Mononuclear cell (primary cell): Measurements from ENCODE around the gene RAB4B. TPM values are rescaled to one million over a fixed set of nuclear protein-coding genes. Genes with fewer than 3 reads are reported as not detected.

ENCODE experiments used
- H3K27me3 ChIP-seq: 2 replicates; pipeline ENCODE4 v1.6.0; 2011; ENCODE audit warnings: low read length, control low read depth; ENCODE audit not compliant: insufficient read depth
- H3K4me1 ChIP-seq: 2 replicates; pipeline ENCODE4 v1.5.1; 2011; ENCODE audit warnings: mild to moderate bottlenecking, low read length, control low read depth; ENCODE audit not compliant: insufficient read depth
- H3K4me3 ChIP-seq: 2 replicates; pipeline ENCODE4 v1.5.1; 2011; ENCODE audit warnings: mild to moderate bottlenecking, low read length, moderate library complexity
- H3K9me3 ChIP-seq: 2 replicates; pipeline ENCODE4 v1.5.1; 2011; ENCODE audit warnings: low read depth, mild to moderate bottlenecking, control low read depth, low read length
- total RNA-seq: library from RNA; depleted of rRNA; stranded (reverse); fragments of >200 nt; gene quantifications from one replicate; pipeline ENCODE4 v1.2.3, GENCODE V29; 2012

RAB4B gene
- total RNA-seq, 1 donor, result 9.6 TPM

GRCh38 chr19:40743926-40744325 is 34.1 kb upstream of the RAB4B start:
- no peaks in the 10 kb centered on the region for H3K27me3 ChIP-seq
- H3K4me1 ChIP-seq, result peaks cover 14% of the 10 kb centered on the region
- no peaks in the 10 kb centered on the region for H3K9me3 ChIP-seq
- no peak overlapping the region for H3K4me3 ChIP-seq

- Histone ChIP-seq H3K9me3 (no peaks in the 10 kb centered on the region), H3K4me3 (no peak overlapping the region), H3K4me1 (peaks cover 22% of the 10 kb centered on the region), H3K27me3 (no peaks in the 10 kb centered on the region)
These were observed 33.3 kb upstream of the RAB4B start for GRCh38 chr19:40744554-40745401.

- no peaks in the 10 kb centered on the region for H3K27me3 ChIP-seq
- no peak overlapping the region for H3K4me3 ChIP-seq
- no peaks in the 10 kb centered on the region for H3K9me3 ChIP-seq
These were observed 32.7 kb upstream of the RAB4B start for GRCh38 chr19:40745402-40745780.

GRCh38 chr19:40747536-40747935 is 30.5 kb upstream of the RAB4B start:
- peaks cover 34% of the 10 kb centered on the region for H3K4me1 ChIP-seq
- no peaks in the 10 kb centered on the region for H3K9me3 ChIP-seq
- H3K4me3 ChIP-seq, result no peak overlapping the region
- H3K27me3 ChIP-seq, result no peaks in the 10 kb centered on the region

More at GRCh38 chr19:40745402-40745780, 32.7 kb upstream of the RAB4B start:
- peaks cover 27% of the 10 kb centered on the region for H3K4me1 ChIP-seq

- Histone ChIP-seq H3K27me3 (no peaks in the 10 kb centered on the region), H3K9me3 (no peaks in the 10 kb centered on the region), H3K4me3 (peak within 1 kb of the TSS; percentile 69), H3K4me1 (peaks cover 60% of the 10 kb centered on the region)
These were observed 27.8 kb upstream of the RAB4B start, which contains the start of gene ACTMAP for GRCh38 chr19:40750058-40750873. TSS of gene ACTMAP (minus strand) at chr19:40750477. CDS start at chr19:40749803, 674 bp downstream.

GRCh38 chr19:40750874-40751537 is 27.0 kb upstream of the RAB4B start, which contains the start of gene SNRPA:
TSS of gene SNRPA (plus strand) at chr19:40751203. CDS start at chr19:40751409, 206 bp downstream.
- Histone ChIP-seq H3K27me3 (no peaks in the 10 kb centered on the region), H3K4me3 (peak within 1 kb of the TSS; percentile 69), H3K4me1 (peaks cover 67% of the 10 kb centered on the region), H3K9me3 (no peaks in the 10 kb centered on the region)

GRCh38 chr19:40752257-40752781 is 25.7 kb upstream of the RAB4B start:
- Histone ChIP-seq H3K4me3 (peak overlapping the region; percentile 69), H3K9me3 (no peaks in the 10 kb centered on the region)

GRCh38 chr19:40754611-40755247 is 23.3 kb upstream of the RAB4B start:
- peaks cover 58% of the 10 kb centered on the region for H3K4me1 ChIP-seq
- no peak overlapping the region for H3K4me3 ChIP-seq
- H3K9me3 ChIP-seq, result no peaks in the 10 kb centered on the region
- H3K27me3 ChIP-seq, result no peaks in the 10 kb centered on the region

More at GRCh38 chr19:40752257-40752781, 25.7 kb upstream of the RAB4B start:
- Histone ChIP-seq H3K4me1 (peaks cover 79% of the 10 kb centered on the region), H3K27me3 (no peaks in the 10 kb centered on the region)

- Histone ChIP-seq H3K4me3 (no peak overlapping the region), H3K9me3 (no peaks in the 10 kb centered on the region), H3K4me1 (peaks cover 53% of the 10 kb centered on the region), H3K27me3 (no peaks in the 10 kb centered on the region)
These were observed 22.8 kb upstream of the RAB4B start for GRCh38 chr19:40755248-40755624.

- Histone ChIP-seq H3K27me3 (no peaks in the 10 kb centered on the region), H3K4me3 (no peak overlapping the region), H3K9me3 (no peaks in the 10 kb centered on the region), H3K4me1 (peaks cover 53% of the 10 kb centered on the region)
These were observed 22.3 kb upstream of the RAB4B start for GRCh38 chr19:40755791-40756190.

- Histone ChIP-seq H3K9me3 (no peaks in the 10 kb centered on the region), H3K4me1 (peaks cover 53% of the 10 kb centered on the region), H3K27me3 (no peaks in the 10 kb centered on the region), H3K4me3 (no peak overlapping the region)
These were observed 21.4 kb upstream of the RAB4B start for GRCh38 chr19:40756502-40757110.

- Histone ChIP-seq H3K4me3 (no peak overlapping the region), H3K9me3 (no peaks in the 10 kb centered on the region), H3K4me1 (peaks cover 37% of the 10 kb centered on the region), H3K27me3 (no peaks in the 10 kb centered on the region)
These were observed 19.6 kb upstream of the RAB4B start for GRCh38 chr19:40758491-40758890.

- no peaks in the 10 kb centered on the region for H3K27me3 ChIP-seq
- no peaks in the 10 kb centered on the region for H3K9me3 ChIP-seq
- H3K4me3 ChIP-seq, result no peak overlapping the region
- H3K4me1 ChIP-seq, result peaks cover 29% of the 10 kb centered on the region
These were observed 18.7 kb upstream of the RAB4B start for GRCh38 chr19:40759352-40759751.
